GM10248 (cell line): ENCODE data around the gene TMEM86B.

Experiments used
- CTCF ChIA-PET: fragments of 300-600 bp; sonication (Branson Sonifier 250); formaldehyde crosslinking; extraction: SDS; loops from one replicate; lab custom pipeline; 2021; ENCODE audit warnings: antibody characterized with exemption; lab: Yijun Ruan, JAX
- POLR2A ChIA-PET: fragments of 350-650 bp; sonication (Branson Sonifier 250); formaldehyde crosslinking; extraction: SDS; loops from one replicate; lab custom pipeline; 2020; ENCODE audit warnings: antibody characterized with exemption; lab: Yijun Ruan, JAX
- DNase-seq: peaks from one replicate; pipeline ENCODE4 v3.0.0; 2012; ENCODE audit errors: extremely low spot score
- CTCF ChIP-seq: IDR thresholded peaks from 2 replicates; pipeline ENCODE4 v1.5.1; 2012; ENCODE audit warnings: mild to moderate bottlenecking, low read depth; ENCODE audit errors: extremely low read depth, missing control alignments, control extremely low read depth

The TMEM86B gene

GRCh38 chr19:55253842-55254624 lies 25.5 kb upstream of the TMEM86B start:
- POLR2A ChIA-PET = interaction anchor here (0.5 to 1.9 kb wide), 5 partner anchors 8 to 153 kb away, joined by 3 to 10 read pairs (median 3); partner anchors contain the start of genes TMEM238 and UBE2S
- CTCF ChIA-PET = interaction anchor here (0.9 to 3.6 kb wide), 6 partner anchors 38 to 250 kb away, joined by 3 to 12 read pairs (median 6); no protein-coding TSS in a partner anchor
- DNase-seq = peak; percentile 79
- TF ChIP-seq CTCF = no peak

GRCh38 chr19:55252760-55253663 lies 24.4 kb upstream of the TMEM86B start:
- ChIA-PET POLR2A (interaction anchor here (0.5 to 1.0 kb wide), 2 partner anchors 108 to 135 kb away, joined by 4 read pairs; no protein-coding TSS in a partner anchor), CTCF (interaction anchor here (1.1 to 3.6 kb wide), 4 partner anchors 23 to 165 kb away, joined by 5 to 9 read pairs (median 6); no protein-coding TSS in a partner anchor)
- TF ChIP-seq CTCF = no peak
- no peak for DNase-seq

GRCh38 chr19:55251341-55252081 lies 22.9 kb upstream of the TMEM86B start:
- ChIA-PET CTCF (interaction anchor here (1.3 to 1.7 kb wide), 2 partner anchors 8 to 25 kb away, joined by 3 to 5 read pairs; partner anchors contain the start of gene PPP6R1), POLR2A (no interaction called here)
- TF ChIP-seq CTCF = no peak
- DNase-seq = peak; percentile 52

GRCh38 chr19:55250262-55251036 lies 21.9 kb upstream of the TMEM86B start:
- no peak for DNase-seq
- no peak for TF ChIP-seq CTCF
- ChIA-PET CTCF (interaction anchor here (1.3 kb wide), 1 partner anchor 9 kb away, joined by 3 read pairs; the partner anchor contains the start of gene PPP6R1), POLR2A (no interaction called here)

- DNase-seq = no peak
- CTCF ChIA-PET = interaction anchor here (1.3 kb wide), 1 partner anchor 9 kb away, joined by 3 read pairs; the partner anchor contains the start of gene PPP6R1
- POLR2A ChIA-PET = no interaction called here
- TF ChIP-seq CTCF = no peak
These were observed 21.3 kb upstream of the TMEM86B start for GRCh38 chr19:55249841-55250240.
